Activated T-helper 17 cell treated with anti-CD3 and anti-CD28 coated beads, Interleukin-2, amount 50 U/mL, for 72 hours (primary cell): Measurements from ENCODE around the gene STIL. TPM values are rescaled to one million over a fixed set of nuclear protein-coding genes. Genes with fewer than 3 reads are reported as not detected.
"Not testable (repeated sequence)": the region's sequence is repeated elsewhere in the genome, so short reads cannot be mapped to it uniquely, and the experiment has no call there.

Experiments
- ATAC-seq: fragments of 150-1000 bp; cut with Tn5 transposase; replicated peaks from 2 replicates; pipeline ENCODE4 v1.10.0; 2021; ENCODE audit warnings: mild to moderate bottlenecking, moderate library complexity
- H3K27ac Mint-ChIP-seq: one replicate; pipeline ENCODE4 v1.8.0; 2022; ENCODE audit warnings: mixed read lengths
- H3K27me3 Mint-ChIP-seq: one replicate; pipeline ENCODE4 v1.8.0; 2022; ENCODE audit warnings: mixed read lengths
- H3K36me3 Mint-ChIP-seq: one replicate; pipeline ENCODE4 v1.8.0; 2022; ENCODE audit warnings: low read depth, mild to moderate bottlenecking, mixed read lengths
- H3K4me1 Mint-ChIP-seq: one replicate; pipeline ENCODE4 v1.8.0; 2022; ENCODE audit warnings: mixed read lengths
- H3K4me3 Mint-ChIP-seq: one replicate; pipeline ENCODE4 v1.8.0; 2022; ENCODE audit warnings: mild to moderate bottlenecking, mixed read lengths
- H3K9me3 Mint-ChIP-seq: one replicate; pipeline ENCODE4 v1.8.0; 2022; ENCODE audit warnings: mixed read lengths
- total RNA-seq, 2 donors: library from RNA; stranded (reverse); gene quantifications; one replicate each; pipeline ENCODE4 v1.2.3, GENCODE V29; 2022

STIL gene
- total RNA-seq, 2 donors from 2014 or later, result 31.7 to 33.0 TPM

GRCh38 chr1:47211796-47212269 is 102.1 kb downstream of the STIL start:
- ATAC-seq, result no peak
- Mint-ChIP-seq H3K27ac (no peak overlapping the region), H3K4me3 (no peak overlapping the region), H3K9me3 (no peaks in the 10 kb centered on the region), H3K27me3 (peaks cover 10% of the 10 kb centered on the region), H3K36me3 (no peaks in the 10 kb centered on the region), H3K4me1 (no peaks in the 10 kb centered on the region)

GRCh38 chr1:47210666-47211065 is 103.3 kb downstream of the STIL start:
- no peak overlapping the region for H3K27ac Mint-ChIP-seq
- H3K27me3 Mint-ChIP-seq, result peaks cover 18% of the 10 kb centered on the region
- H3K4me3 Mint-ChIP-seq, result no peak overlapping the region
- no peaks in the 10 kb centered on the region for H3K4me1 Mint-ChIP-seq
- ATAC-seq, result no peak
- no peaks in the 10 kb centered on the region for H3K9me3 Mint-ChIP-seq
- no peaks in the 10 kb centered on the region for H3K36me3 Mint-ChIP-seq

GRCh38 chr1:47209725-47210325 is 104.1 kb downstream of the STIL start:
- no peak overlapping the region for H3K27ac Mint-ChIP-seq
- no peak overlapping the region for H3K4me3 Mint-ChIP-seq
- no peaks in the 10 kb centered on the region for H3K36me3 Mint-ChIP-seq
- H3K9me3 Mint-ChIP-seq, result no peaks in the 10 kb centered on the region
- peaks cover 22% of the 10 kb centered on the region for H3K27me3 Mint-ChIP-seq
- no peaks in the 10 kb centered on the region for H3K4me1 Mint-ChIP-seq
- peak; percentile 49 for ATAC-seq

GRCh38 chr1:47209091-47209490 is 104.9 kb downstream of the STIL start:
- Mint-ChIP-seq H3K27ac (no peak overlapping the region), H3K9me3 (no peaks in the 10 kb centered on the region), H3K27me3 (peaks cover 29% of the 10 kb centered on the region), H3K36me3 (no peaks in the 10 kb centered on the region), H3K4me3 (no peak overlapping the region), H3K4me1 (no peaks in the 10 kb centered on the region)
- ATAC-seq, result no peak

- Mint-ChIP-seq H3K4me1 (no peaks in the 10 kb centered on the region), H3K27ac (no peak overlapping the region), H3K36me3 (no peaks in the 10 kb centered on the region), H3K27me3 (peaks cover 35% of the 10 kb centered on the region), H3K4me3 (no peak overlapping the region), H3K9me3 (no peaks in the 10 kb centered on the region)
- no peak for ATAC-seq
Observed at GRCh38 chr1:47208374-47208850, 105.5 kb downstream of the STIL start.

GRCh38 chr1:47207803-47208373 is 106.1 kb downstream of the STIL start:
- Mint-ChIP-seq H3K36me3 (no peaks in the 10 kb centered on the region), H3K9me3 (no peaks in the 10 kb centered on the region), H3K4me1 (no peaks in the 10 kb centered on the region), H3K27ac (no peak overlapping the region), H3K27me3 (peaks cover 35% of the 10 kb centered on the region), H3K4me3 (no peak overlapping the region)
- ATAC-seq, result peak; percentile 85

GRCh38 chr1:47205918-47206317 is 108.0 kb downstream of the STIL start:
- Mint-ChIP-seq H3K4me3 (no peak overlapping the region), H3K4me1 (no peaks in the 10 kb centered on the region), H3K27ac (no peak overlapping the region), H3K27me3 (peaks cover 35% of the 10 kb centered on the region), H3K9me3 (no peaks in the 10 kb centered on the region), H3K36me3 (no peaks in the 10 kb centered on the region)
- no peak for ATAC-seq

- not testable (repeated sequence) for H3K4me3 Mint-ChIP-seq, H3K27ac Mint-ChIP-seq, H3K36me3 Mint-ChIP-seq, H3K9me3 Mint-ChIP-seq, ATAC-seq, H3K4me1 Mint-ChIP-seq
- H3K27me3 Mint-ChIP-seq, result peaks cover 33% of the 10 kb centered on the region
Observed at GRCh38 chr1:47203504-47203903, 110.4 kb downstream of the STIL start.

GRCh38 chr1:47201179-47201578 is 112.8 kb downstream of the STIL start:
- Mint-ChIP-seq H3K27ac (no peak overlapping the region), H3K9me3 (no peaks in the 10 kb centered on the region), H3K4me3 (no peak overlapping the region), H3K4me1 (no peaks in the 10 kb centered on the region), H3K36me3 (no peaks in the 10 kb centered on the region), H3K27me3 (peaks cover 38% of the 10 kb centered on the region)
- no peak for ATAC-seq

Other genes starting within 250 kb of the STIL start
- gene CYP4Z1, start 246.9 kb downstream of the STIL start, total RNA-seq, result not detected
- gene CYP4A22, start 176.7 kb downstream of the STIL start, total RNA-seq, result not detected
- not detected for gene PDZK1IP1, start 124.1 kb downstream of the STIL start, total RNA-seq
- gene TAL1, start 81.9 kb downstream of the STIL start, total RNA-seq, result not detected
- gene CMPK1, start 19.6 kb upstream of the STIL start, total RNA-seq, result 100 to 1,000 TPM in 1 of 2 donors, 10 to 100 TPM in 1; 95.3 to 124 TPM
- gene FOXE3, start 102.1 kb upstream of the STIL start, total RNA-seq, result not detected
- under 1 TPM; 0.19 to 0.29 TPM for gene FOXD2, start 123.9 kb upstream of the STIL start, total RNA-seq